Activated CD4-positive, alpha-beta T cell treated with anti-CD3 and anti-CD28 coated beads, Interleukin-10, Interleukin-2, amounts not matched to agents 100 ng/mL and 50 ng/mL, durations not matched to agents 16 hours and 8 hours (primary cell): ENCODE data around the gene RASGRF1.

Source experiments
- DNase-seq: peaks from one replicate; pipeline ENCODE4 v3.0.0-alpha.2; 2020

RASGRF1 gene

GRCh38 chr15:78982736-78983135, 107.8 kb downstream of the RASGRF1 start:
- DNase-seq: no peak

DNA sequence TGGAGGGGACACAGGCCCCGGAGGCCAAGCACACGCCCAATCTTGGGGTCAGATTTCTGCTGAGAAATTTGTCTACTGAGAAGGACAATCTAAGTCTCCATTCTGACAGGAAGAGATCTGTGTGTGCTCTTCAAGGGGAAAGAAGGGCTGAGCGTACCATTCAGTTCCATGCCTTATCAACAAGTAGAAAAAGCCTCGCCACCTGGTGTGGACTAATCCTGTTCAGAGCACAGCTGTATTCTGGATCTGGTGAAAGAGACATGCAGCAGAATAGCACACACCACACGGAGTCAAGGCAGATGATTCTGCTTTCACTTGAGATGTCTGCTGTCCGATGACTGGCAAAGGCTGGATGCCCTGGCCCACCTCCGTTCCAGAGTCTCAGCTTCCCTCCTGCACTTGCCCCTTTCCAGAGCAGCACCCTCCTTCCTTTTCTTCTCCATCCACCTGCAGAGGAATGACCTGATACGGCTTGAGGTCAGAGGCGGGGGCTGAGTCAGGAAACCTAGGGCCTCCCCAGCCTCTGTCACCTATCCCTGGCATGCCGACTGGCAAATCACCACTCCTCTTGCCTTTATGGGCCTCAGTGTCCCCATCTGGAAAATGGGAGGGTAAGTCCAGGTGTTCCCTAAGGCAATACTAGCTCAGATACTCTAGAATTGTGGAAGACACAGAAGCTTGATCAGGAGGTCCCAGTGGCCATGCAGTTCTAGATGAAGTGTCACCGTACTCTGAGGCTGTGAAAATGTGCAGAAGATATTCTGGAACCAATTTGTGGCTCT, 108.9 kb downstream of the RASGRF1 start:
- DNase-seq: no peak

- DNase-seq: peak; percentile 57
Observed at GRCh38 chr15:78979456-78980320, 110.9 kb downstream of the RASGRF1 start.

DNA sequence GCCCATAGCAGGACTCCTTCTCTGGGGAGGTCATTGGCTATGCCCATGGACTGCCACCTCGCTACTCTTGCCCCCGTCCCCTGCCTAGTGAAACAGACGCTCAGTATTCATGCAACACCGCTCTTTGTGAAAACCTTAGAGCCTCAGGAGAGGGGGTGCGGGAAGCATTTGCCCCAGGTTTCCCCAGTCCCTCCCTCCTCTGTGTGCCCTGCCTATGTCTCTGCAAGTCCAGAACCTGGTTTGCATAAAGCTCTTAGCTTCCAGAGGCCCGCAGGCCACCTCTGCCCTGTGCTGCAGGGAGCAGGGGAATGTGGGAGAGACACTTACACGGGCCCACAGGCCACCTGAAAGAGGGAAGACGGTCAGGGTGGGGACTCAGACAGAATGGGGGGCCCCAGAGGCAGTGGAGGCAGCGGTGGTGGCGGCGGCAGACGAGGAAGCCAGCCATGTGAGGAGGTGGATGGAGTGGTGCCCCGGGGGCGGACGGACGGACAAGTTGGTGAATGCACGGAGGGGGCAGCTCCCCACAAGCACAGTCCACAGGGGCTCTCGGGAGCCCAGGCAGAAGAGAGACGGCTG, 111.9 kb downstream of the RASGRF1 start:
- no peak for DNase-seq

DNA sequence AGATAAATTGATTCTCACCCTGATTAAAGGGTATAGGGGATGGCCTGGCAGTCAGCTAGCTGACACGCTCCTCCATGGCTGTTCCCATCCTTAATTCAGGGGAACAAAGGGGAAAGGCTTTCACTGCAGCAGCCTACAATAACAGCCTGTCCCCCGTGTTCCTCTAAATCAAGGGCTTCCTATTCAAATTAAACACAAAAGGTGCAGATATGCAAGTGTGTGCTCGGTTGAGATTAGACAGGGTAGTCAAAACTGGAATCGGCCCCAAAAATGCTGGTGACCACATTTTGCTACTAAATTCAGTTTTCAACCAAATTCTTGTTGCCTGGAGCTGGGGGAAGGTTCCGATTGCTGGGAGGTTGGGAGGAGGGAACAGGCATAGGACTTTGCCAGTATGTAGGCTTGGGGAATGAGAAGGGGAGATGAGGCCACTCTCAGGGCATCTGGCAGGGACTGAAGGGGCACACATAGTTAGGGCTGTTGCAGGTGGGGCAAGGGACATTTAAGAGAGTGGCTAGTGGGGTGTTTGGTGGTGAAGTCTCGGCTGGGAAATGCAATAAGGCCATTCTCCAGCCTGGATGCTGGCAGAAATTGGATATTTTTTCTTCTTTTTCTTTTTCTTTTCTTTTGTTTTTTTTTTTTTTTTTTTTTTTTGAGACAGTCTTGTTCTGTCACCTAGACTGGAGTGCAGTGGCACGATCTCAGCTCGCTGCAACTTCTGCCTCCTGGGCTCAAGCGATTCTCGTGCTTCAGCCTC, 112.8 kb downstream of the RASGRF1 start:
- no peak for DNase-seq

DNA sequence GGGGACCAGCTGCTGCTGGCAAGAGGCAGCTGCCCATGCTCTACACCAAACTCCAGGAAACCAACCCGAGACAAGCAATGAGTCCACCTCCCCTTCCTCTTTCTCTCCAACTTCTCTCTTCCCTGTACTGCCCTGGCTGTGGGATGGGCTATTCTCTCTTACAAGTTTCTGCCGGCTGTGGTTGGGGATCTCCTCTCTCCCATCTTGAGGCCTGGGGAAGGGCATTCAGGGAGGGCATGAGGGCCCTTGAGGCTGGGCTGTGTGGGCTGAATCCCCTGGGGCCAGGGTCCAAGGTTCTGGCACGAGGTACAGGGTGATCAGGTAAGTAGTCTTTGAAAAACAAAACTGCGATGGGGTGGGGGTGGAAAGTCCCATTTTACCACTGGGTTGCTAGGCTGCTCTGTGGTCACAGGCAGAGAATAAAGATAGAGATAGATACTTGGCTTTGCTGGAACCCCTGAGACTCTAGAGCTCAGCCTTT, 113.4 kb downstream of the RASGRF1 start:
- DNase-seq: peak; percentile 19

GRCh38 chr15:78976691-78977090, 113.9 kb downstream of the RASGRF1 start:
- DNase-seq: no peak

DNA sequence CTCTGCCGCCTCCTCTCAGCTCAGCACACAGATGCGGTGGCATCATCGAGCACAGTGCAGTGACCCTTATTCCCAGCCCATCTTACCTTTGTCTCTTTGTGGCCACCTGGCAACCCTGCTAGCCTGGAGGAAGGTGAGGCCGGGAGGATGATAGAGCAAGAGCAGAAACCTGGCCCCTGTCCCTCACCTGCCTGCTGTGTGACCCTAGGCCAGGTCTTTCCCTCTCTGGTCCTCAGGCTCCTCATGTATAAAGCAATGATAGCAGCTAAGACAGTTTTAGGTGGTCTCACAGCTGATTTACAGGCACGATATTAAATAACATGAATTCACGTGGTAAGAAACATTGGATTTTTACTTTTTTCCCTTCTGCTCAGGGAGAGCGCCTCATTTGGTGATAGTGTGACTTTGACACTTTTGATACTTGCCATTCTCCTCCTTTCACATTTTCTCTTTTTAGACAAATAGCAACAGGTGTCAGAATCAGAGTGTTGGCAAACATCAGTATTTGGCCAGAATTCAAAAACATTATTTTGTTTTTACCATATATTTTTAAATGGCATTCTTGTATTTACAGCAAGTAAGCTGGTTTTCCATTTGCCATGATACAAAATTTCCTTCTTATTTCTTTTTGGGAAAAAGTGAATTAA, 116.2 kb downstream of the RASGRF1 start:
- DNase-seq: no peak

- DNase-seq: no peak
Observed at GRCh38 chr15:78969687-78970349, 120.8 kb downstream of the RASGRF1 start.

DNA sequence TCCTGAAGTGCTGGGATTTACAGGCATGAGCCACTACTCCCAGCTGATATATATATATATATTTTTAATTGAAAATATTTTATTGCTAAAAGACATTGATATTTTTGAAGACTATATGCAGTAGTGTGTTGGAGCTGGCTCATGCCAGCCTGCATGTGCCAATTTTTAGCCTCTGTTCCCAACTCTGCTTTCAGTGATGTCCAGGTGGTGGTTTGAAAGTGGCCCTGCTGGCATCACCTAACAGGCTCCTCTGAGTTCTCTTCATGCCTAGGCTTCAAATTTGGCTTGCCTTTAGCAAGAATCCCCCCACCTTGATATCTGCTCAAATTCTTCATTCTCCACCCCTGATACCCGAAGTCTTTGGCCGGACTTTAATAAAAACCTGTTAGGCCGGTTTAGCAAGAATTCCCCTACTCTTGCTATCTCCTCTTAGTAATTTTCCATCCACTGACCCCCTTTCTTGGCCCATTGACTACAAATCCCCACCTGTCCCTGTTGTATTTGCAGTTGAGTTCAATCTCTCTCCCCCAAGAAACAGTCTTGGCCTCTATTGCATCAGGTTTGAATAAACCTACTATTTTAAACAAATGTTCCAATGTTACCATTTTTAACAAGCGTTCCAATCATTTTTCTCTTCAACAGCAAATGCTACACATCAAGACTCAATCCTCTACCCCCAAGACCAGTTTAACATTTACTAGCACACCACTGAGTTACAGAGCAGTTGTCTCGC, 121.9 kb downstream of the RASGRF1 start:
- DNase-seq: no peak

DNA sequence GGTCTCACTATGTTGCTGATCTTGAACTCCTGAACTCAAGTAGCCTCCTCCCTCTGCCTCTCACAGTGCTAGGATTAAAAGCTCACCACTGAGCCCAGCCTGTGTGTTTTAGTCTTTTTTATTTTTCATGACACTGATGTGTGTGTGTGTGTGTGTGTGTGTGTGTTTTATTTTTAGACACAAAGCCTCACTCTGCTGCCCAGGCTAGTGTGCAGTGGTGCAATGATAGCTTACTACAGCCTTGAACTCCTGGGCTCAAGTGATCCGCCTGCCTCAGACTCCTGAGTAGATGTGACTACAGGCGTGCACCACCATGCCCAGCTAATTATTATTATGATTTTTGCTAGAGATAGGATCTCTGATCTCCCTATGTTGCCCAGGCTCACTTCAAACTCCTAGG, 122.5 kb downstream of the RASGRF1 start:
- DNase-seq: no peak

DNA sequence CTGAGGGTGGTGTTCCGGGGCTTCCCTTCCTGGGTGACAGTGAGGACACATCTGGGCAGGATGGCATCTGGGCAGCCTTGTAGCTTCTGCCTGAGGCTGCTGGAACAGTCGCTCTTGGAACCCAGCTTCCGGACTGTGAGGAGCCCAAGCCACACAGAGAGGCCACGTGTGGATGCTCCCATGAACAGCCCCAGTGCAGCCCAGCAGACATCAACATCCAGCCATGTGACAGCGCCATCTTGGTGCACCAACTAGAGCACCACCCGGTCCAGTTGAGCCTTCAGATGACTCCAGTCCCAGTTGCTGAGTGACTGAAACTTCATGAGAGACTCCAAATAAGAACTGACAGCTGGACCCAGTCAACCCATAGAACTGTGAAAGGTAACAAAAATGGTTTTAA, 130.3 kb downstream of the RASGRF1 start:
- DNase-seq: no peak

DNA sequence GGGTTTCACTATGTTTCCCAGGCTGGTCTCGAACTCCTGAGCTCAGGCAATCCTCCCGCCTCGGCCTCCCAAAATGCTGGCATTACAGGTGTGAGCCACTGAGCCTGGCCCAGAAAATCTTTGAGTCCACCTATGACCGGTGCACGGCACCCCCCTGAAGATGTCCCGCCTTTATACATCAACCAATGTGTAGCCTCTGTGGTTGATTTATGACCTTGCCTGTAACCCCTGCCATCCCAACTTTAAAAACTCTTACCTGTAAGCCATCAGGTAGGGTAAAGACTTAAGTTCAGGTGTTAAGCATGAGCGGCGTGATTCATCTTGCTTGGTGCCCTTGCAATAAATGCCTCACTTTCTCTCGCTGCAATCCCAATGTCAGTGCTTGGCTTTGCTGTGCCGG, 131.2 kb downstream of the RASGRF1 start:
- no peak for DNase-seq

- DNase-seq: no peak
Observed at GRCh38 chr15:78957416-78958093, 133.0 kb downstream of the RASGRF1 start.

DNA sequence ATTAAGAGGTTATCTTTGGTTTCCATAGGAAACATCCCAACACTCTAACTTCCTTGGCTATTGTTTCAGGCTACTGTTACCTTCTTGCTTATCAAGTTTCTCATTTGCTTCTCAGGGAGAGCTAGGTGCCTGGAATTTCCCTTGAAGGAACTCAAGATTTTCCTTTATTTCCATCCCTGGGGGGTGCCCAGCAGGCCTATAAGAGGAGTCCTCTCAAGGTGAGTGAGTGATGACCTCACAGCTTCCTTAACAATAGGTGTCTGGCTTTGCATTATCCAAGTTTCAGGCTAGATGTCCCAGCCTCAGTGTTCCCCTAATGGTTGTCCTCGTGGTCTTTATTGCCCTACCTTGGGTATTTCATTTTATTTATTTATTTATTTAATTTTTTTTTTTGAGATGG, 133.6 kb downstream of the RASGRF1 start:
- DNase-seq: no peak

DNA sequence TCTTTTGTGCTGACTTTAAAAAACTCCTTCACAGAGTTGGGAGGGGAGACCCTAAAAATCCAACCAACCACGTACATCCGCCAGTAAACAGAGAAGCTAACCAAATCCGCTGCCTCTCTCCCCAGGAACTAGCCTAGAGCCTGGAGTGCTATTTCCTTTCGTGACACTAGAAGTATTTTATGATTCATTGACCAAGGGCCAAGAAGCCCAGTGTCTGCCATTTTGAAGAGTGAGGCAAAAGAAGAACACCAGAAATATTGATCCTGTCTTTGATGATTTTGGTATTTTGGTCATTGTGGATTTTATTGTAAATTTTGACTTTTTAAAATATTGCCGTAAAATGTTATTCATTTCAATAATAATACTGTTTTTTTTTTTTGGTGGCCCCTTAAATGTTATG, 135.2 kb downstream of the RASGRF1 start:
- DNase-seq: no peak

DNA sequence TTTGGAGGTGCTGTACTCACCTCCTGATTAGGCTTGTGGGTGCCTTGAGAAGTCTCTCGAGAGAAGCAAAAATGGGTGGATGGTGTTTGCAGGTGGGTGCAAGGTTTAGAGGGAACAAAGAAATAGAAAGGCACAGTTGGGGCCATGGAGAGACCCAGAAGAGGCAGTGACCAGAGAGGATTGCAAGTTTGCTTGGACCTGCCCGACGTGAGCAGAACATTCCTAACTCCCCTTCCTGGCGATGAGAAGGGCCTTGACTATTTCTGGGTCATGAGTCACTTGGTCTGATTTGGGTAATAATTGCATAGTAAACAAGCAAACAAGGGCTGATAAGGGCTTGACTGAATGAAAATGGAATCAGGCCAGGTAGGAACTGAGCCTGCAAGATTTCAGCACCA, 138.7 kb downstream of the RASGRF1 start:
- no peak for DNase-seq

GRCh38 chr15:78950902-78951840, 139.4 kb downstream of the RASGRF1 start:
- peak; percentile 13 for DNase-seq

DNA sequence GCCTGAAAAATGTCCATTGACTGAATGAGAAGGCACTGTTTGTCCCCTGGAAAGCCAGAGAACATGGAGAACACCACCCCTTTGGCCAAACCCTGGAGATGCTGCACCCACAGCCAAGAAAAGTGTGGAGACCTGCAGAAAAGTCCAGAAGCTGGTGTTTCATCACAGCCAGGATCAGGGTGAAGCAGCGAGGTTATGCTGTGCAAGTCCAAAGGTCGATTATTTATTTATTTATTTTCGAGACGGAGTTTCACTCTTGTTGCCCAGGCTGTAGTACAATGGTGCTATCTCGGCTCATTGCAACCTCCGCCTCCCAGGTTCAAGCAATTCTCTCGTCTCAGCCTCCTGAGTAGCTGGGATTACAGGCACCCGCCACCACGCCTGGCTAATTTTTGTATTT, 140.2 kb downstream of the RASGRF1 start:
- DNase-seq: no peak
